H1 (cell line): ENCODE data around the gene ARHGAP26. TPM values are rescaled to one million over a fixed set of nuclear protein-coding genes. Genes with fewer than 3 reads are reported as not detected.

Source experiments
- CEBPB ChIP-seq: IDR thresholded peaks from 2 replicates; pipeline ENCODE4 v1.6.1; 2012; ENCODE audit warnings: low read depth, low read length
- EZH2 ChIP-seq: fragments of 200-600 bp; sonication (generic); IDR thresholded peaks from 2 replicates; pipeline ENCODE4 v1.7.1; 2012; ENCODE audit warnings: low read depth, mild to moderate bottlenecking, moderate library complexity, low read length, inconsistent platforms; ENCODE audit not compliant: severe bottlenecking
- RBBP5 ChIP-seq: IDR thresholded peaks from 2 replicates; pipeline ENCODE4 v1.7.1; 2012; ENCODE audit warnings: low read depth, mild to moderate bottlenecking, inconsistent platforms, low read length, moderate library complexity, borderline replicate concordance
- SAP30 ChIP-seq: fragments of 300-600 bp; sonication (generic); IDR thresholded peaks from 2 replicates; pipeline ENCODE4 v1.7.1; 2012; ENCODE audit warnings: low read length, moderate library complexity, mild to moderate bottlenecking, inconsistent platforms; ENCODE audit not compliant: insufficient read depth, insufficient replicate concordance
- polyA plus RNA-seq, 7 experiments: library from polyadenylated mRNA; depleted of rRNA in 3 of 7; stranded (reverse) in 5 of 7; unstranded in 2 of 7; fragments of >200 nt in 5 of 7; fragments of 200-250 nt in 2 of 7; gene quantifications; 1 replicate in 5 of 7; 2 replicates in 1 of 7; 4 replicates in 1 of 7; pipeline versions ENCODE4 v1.2.1 to v1.2.3, GENCODE V29; 2011 to 2013; ENCODE audit warnings: missing spikeins in 2 of 7, mixed read lengths in 2 of 7
- total RNA-seq: library from RNA; stranded (reverse); fragmentation: NEBNext Ultra II Directional; extraction: Animal tissue kit (Norgen Biotek cat#: 25700); gene quantifications from 2 replicates; pipeline ENCODE4 v1.2.1, GENCODE V29; 2021
- TF ChIP-seq, protein P1 (sequence below): fragments of 300-600 bp; sonication (generic); IDR thresholded peaks from 2 replicates; pipeline ENCODE4 v1.7.1; 2012; ENCODE audit warnings: low read length, moderate library complexity, mild to moderate bottlenecking, inconsistent platforms; ENCODE audit not compliant: insufficient replicate concordance
- TF ChIP-seq, protein P2 (sequence below), 3 experiments: IDR thresholded peaks; 1 replicate in 2 of 3; 2 replicates in 1 of 3; pipeline versions ENCODE4 v1.5.1 to v1.6.1; 2011; ENCODE audit warnings: low read length in 3 of 3, mild to moderate bottlenecking in 3 of 3, inconsistent platforms in 2 of 3, low read depth in 1 of 3, moderate library complexity in 1 of 3; ENCODE audit not compliant: insufficient read depth in 1 of 3; ENCODE audit errors: control extremely low read depth in 1 of 3

Gene ARHGAP26
- total and polyA plus RNA-seq, 2 of the 8 experiments (the other 6 are each of a cell fraction or from before 2014, with no cell fraction given), result 7.1 to 24.8 TPM

DNA sequence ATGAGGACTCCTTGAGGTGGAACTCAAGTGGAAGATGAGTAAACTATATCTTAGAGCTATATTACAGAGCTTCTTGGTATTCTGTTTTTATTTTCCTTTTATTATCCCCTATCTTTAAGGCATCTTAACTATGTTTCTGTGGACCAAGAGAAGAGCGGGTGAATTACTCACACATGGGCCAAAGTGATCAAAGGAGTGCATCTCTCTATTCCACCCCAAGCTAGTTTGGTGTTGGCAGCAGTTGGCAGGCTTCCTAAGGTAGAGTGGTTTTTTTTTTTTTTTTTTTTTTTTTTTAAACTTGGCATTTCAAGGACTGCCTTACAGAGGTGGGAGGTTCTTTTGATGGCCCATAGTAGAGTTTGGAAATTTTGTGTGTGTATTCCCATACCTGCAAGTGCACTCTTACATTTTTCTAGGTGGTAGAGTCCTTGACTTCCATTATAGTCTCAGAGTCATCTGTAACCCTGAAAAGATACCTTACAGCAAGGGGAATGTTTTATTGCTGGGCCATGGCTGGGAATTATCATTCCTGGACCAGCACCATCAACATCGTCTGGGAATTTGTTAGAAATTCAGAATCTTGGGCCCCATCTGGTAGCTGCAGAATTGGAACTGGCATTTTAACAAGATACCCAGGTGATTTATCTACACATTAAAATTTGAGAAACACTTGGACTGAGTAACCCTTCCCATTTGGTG lies 51.0 kb downstream of the ARHGAP26 start (continued):
- TF ChIP-seq, protein P1, sequence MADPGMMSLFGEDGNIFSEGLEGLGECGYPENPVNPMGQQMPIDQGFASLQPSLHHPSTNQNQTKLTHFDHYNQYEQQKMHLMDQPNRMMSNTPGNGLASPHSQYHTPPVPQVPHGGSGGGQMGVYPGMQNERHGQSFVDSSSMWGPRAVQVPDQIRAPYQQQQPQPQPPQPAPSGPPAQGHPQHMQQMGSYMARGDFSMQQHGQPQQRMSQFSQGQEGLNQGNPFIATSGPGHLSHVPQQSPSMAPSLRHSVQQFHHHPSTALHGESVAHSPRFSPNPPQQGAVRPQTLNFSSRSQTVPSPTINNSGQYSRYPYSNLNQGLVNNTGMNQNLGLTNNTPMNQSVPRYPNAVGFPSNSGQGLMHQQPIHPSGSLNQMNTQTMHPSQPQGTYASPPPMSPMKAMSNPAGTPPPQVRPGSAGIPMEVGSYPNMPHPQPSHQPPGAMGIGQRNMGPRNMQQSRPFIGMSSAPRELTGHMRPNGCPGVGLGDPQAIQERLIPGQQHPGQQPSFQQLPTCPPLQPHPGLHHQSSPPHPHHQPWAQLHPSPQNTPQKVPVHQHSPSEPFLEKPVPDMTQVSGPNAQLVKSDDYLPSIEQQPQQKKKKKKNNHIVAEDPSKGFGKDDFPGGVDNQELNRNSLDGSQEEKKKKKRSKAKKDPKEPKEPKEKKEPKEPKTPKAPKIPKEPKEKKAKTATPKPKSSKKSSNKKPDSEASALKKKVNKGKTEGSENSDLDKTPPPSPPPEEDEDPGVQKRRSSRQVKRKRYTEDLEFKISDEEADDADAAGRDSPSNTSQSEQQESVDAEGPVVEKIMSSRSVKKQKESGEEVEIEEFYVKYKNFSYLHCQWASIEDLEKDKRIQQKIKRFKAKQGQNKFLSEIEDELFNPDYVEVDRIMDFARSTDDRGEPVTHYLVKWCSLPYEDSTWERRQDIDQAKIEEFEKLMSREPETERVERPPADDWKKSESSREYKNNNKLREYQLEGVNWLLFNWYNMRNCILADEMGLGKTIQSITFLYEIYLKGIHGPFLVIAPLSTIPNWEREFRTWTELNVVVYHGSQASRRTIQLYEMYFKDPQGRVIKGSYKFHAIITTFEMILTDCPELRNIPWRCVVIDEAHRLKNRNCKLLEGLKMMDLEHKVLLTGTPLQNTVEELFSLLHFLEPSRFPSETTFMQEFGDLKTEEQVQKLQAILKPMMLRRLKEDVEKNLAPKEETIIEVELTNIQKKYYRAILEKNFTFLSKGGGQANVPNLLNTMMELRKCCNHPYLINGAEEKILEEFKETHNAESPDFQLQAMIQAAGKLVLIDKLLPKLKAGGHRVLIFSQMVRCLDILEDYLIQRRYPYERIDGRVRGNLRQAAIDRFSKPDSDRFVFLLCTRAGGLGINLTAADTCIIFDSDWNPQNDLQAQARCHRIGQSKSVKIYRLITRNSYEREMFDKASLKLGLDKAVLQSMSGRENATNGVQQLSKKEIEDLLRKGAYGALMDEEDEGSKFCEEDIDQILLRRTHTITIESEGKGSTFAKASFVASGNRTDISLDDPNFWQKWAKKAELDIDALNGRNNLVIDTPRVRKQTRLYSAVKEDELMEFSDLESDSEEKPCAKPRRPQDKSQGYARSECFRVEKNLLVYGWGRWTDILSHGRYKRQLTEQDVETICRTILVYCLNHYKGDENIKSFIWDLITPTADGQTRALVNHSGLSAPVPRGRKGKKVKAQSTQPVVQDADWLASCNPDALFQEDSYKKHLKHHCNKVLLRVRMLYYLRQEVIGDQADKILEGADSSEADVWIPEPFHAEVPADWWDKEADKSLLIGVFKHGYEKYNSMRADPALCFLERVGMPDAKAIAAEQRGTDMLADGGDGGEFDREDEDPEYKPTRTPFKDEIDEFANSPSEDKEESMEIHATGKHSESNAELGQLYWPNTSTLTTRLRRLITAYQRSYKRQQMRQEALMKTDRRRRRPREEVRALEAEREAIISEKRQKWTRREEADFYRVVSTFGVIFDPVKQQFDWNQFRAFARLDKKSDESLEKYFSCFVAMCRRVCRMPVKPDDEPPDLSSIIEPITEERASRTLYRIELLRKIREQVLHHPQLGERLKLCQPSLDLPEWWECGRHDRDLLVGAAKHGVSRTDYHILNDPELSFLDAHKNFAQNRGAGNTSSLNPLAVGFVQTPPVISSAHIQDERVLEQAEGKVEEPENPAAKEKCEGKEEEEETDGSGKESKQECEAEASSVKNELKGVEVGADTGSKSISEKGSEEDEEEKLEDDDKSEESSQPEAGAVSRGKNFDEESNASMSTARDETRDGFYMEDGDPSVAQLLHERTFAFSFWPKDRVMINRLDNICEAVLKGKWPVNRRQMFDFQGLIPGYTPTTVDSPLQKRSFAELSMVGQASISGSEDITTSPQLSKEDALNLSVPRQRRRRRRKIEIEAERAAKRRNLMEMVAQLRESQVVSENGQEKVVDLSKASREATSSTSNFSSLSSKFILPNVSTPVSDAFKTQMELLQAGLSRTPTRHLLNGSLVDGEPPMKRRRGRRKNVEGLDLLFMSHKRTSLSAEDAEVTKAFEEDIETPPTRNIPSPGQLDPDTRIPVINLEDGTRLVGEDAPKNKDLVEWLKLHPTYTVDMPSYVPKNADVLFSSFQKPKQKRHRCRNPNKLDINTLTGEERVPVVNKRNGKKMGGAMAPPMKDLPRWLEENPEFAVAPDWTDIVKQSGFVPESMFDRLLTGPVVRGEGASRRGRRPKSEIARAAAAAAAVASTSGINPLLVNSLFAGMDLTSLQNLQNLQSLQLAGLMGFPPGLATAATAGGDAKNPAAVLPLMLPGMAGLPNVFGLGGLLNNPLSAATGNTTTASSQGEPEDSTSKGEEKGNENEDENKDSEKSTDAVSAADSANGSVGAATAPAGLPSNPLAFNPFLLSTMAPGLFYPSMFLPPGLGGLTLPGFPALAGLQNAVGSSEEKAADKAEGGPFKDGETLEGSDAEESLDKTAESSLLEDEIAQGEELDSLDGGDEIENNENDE, result no peak
- TF ChIP-seq, protein P2, sequence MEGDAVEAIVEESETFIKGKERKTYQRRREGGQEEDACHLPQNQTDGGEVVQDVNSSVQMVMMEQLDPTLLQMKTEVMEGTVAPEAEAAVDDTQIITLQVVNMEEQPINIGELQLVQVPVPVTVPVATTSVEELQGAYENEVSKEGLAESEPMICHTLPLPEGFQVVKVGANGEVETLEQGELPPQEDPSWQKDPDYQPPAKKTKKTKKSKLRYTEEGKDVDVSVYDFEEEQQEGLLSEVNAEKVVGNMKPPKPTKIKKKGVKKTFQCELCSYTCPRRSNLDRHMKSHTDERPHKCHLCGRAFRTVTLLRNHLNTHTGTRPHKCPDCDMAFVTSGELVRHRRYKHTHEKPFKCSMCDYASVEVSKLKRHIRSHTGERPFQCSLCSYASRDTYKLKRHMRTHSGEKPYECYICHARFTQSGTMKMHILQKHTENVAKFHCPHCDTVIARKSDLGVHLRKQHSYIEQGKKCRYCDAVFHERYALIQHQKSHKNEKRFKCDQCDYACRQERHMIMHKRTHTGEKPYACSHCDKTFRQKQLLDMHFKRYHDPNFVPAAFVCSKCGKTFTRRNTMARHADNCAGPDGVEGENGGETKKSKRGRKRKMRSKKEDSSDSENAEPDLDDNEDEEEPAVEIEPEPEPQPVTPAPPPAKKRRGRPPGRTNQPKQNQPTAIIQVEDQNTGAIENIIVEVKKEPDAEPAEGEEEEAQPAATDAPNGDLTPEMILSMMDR (IDR thresholded peaks at IDR 0.05; ENCODE audit: control extremely low read depth in 1 of 3, insufficient read depth in 1 of 3, low read depth in 1 of 3, low read length in 3 of 3), result no peak
- TF ChIP-seq EZH2, result no peak
- no peak for TF ChIP-seq RBBP5
- no peak for TF ChIP-seq CEBPB
- no peak for TF ChIP-seq SAP30
